Astrocyte (in vitro differentiated cells and primary cell): Measurements from ENCODE around the gene NINL. TPM values are rescaled to one million over a fixed set of nuclear protein-coding genes. Genes with fewer than 3 reads are reported as not detected.

Experiments
- DNase-seq: peaks from one replicate; pipeline ENCODE4 v3.0.0-alpha.2; 2010; ENCODE audit warnings: low read depth
- FAIRE-seq: peaks from 2 replicates; lab custom pipeline; 2011; peaks lifted over from hg19 to GRCh38; lab: Jason Lieb, UNC
- H2AFZ ChIP-seq: 2 replicates; pipeline ENCODE4 v1.6.0; 2012; ENCODE audit warnings: low read depth, low read length, inconsistent platforms
- H3K27ac ChIP-seq: 2 replicates; pipeline ENCODE4 v1.5.1; 2011; ENCODE audit warnings: low read depth, low read length, inconsistent platforms
- H3K27me3 ChIP-seq: 2 replicates; pipeline ENCODE4 v1.6.0; 2011; ENCODE audit warnings: low read length, inconsistent platforms; ENCODE audit not compliant: insufficient read depth
- H3K36me3 ChIP-seq: 2 replicates; pipeline ENCODE4 v1.5.1; 2011; ENCODE audit warnings: low read length, inconsistent platforms; ENCODE audit not compliant: insufficient read depth
- H3K4me1 ChIP-seq: 2 replicates; pipeline ENCODE4 v1.5.1; 2011; ENCODE audit warnings: low read length, inconsistent platforms; ENCODE audit not compliant: insufficient read depth
- H3K4me2 ChIP-seq: 2 replicates; pipeline ENCODE4 v1.6.0; 2012; ENCODE audit warnings: low read length, inconsistent platforms
- H3K4me3 ChIP-seq: 2 replicates; pipeline ENCODE4 v1.5.1; 2011; ENCODE audit warnings: low read depth, mild to moderate bottlenecking, low read length, inconsistent platforms; ENCODE audit not compliant: insufficient read depth
- H3K79me2 ChIP-seq: 2 replicates; pipeline ENCODE4 v1.6.0; 2012; ENCODE audit warnings: mild to moderate bottlenecking, low read length, inconsistent platforms; ENCODE audit not compliant: insufficient read depth
- H3K9ac ChIP-seq: 2 replicates; pipeline ENCODE4 v1.6.0; 2012; ENCODE audit warnings: mild to moderate bottlenecking, low read length, inconsistent platforms
- H3K9me3 ChIP-seq: 2 replicates; pipeline ENCODE4 v1.5.1; 2012; ENCODE audit warnings: low read depth, mild to moderate bottlenecking, low read length, inconsistent platforms; ENCODE audit not compliant: insufficient read depth
- H4K20me1 ChIP-seq: 2 replicates; pipeline ENCODE4 v1.6.0; 2012; ENCODE audit warnings: low read length, inconsistent platforms; ENCODE audit not compliant: insufficient read depth
- H3K27ac Mint-ChIP-seq: one replicate; pipeline ENCODE4 v1.8.0; 2021; ENCODE audit warnings: mild to moderate bottlenecking, mixed read lengths; ENCODE audit not compliant: unreplicated experiment
- H3K27me3 Mint-ChIP-seq: one replicate; pipeline ENCODE4 v1.8.0; 2021; ENCODE audit warnings: low read depth, mixed read lengths; ENCODE audit not compliant: unreplicated experiment
- H3K36me3 Mint-ChIP-seq: one replicate; pipeline ENCODE4 v1.8.0; 2021; ENCODE audit warnings: low read depth, mixed read lengths; ENCODE audit not compliant: unreplicated experiment
- H3K4me1 Mint-ChIP-seq: one replicate; pipeline ENCODE4 v1.8.0; 2021; ENCODE audit warnings: low read depth, mixed read lengths; ENCODE audit not compliant: unreplicated experiment
- H3K4me3 Mint-ChIP-seq: one replicate; pipeline ENCODE4 v1.8.0; 2021; ENCODE audit warnings: mild to moderate bottlenecking, moderate library complexity, mixed read lengths; ENCODE audit not compliant: unreplicated experiment
- H3K9me3 Mint-ChIP-seq: one replicate; pipeline ENCODE4 v1.8.0; 2021; ENCODE audit warnings: mild to moderate bottlenecking, mixed read lengths; ENCODE audit not compliant: unreplicated experiment
- CTCF ChIP-seq: IDR thresholded peaks from 2 replicates; pipeline ENCODE4 v1.5.1; 2011; ENCODE audit warnings: low read depth, mild to moderate bottlenecking, inconsistent platforms, low read length, moderate library complexity; ENCODE audit not compliant: insufficient read depth
- EZH2 ChIP-seq: IDR thresholded peaks from 2 replicates; pipeline ENCODE4 v1.6.1; 2012; ENCODE audit warnings: mild to moderate bottlenecking, low read length, inconsistent platforms; ENCODE audit not compliant: insufficient read depth
- total RNA-seq: library from RNA; stranded (reverse); gene quantifications from 2 replicates; pipeline ENCODE4 v1.2.1, GENCODE V29; 2021

The NINL gene
- total RNA-seq, 1 donor from 2014 or later: 10.2 TPM

GRCh38 chr20:25489221-25489871 lies 96.0 kb downstream of the NINL start:
- Histone ChIP-seq H3K27ac (no peak overlapping the region), H3K9ac (no peak overlapping the region), H3K27me3 (no peaks in the 10 kb centered on the region), H3K79me2 (no peaks in the 10 kb centered on the region), H3K4me2 (no peak overlapping the region), H4K20me1 (peaks cover 16% of the 10 kb centered on the region), H3K4me1 (peaks cover 9% of the 10 kb centered on the region), H3K36me3 (no peaks in the 10 kb centered on the region), H3K9me3 (no peaks in the 10 kb centered on the region), H3K4me3 (no peak overlapping the region), H2AFZ (no peak overlapping the region)
- H3K9me3 Mint-ChIP-seq: no peaks in the 10 kb centered on the region
- TF ChIP-seq EZH2: no peak
- TF ChIP-seq CTCF: no peak
- peaks cover 4% of the 10 kb centered on the region for H3K36me3 Mint-ChIP-seq
- FAIRE-seq: no peak
- no peaks in the 10 kb centered on the region for H3K27me3 Mint-ChIP-seq
- H3K4me1 Mint-ChIP-seq: peaks cover 4% of the 10 kb centered on the region
- no peak overlapping the region for H3K27ac Mint-ChIP-seq
- H3K4me3 Mint-ChIP-seq: no peak overlapping the region
- no peak for DNase-seq

- Histone ChIP-seq H3K27ac (no peak overlapping the region), H2AFZ (no peak overlapping the region), H3K79me2 (no peaks in the 10 kb centered on the region), H3K4me1 (peaks cover 9% of the 10 kb centered on the region), H3K4me2 (no peak overlapping the region), H3K9me3 (no peaks in the 10 kb centered on the region), H3K9ac (no peak overlapping the region), H3K36me3 (no peaks in the 10 kb centered on the region), H3K4me3 (no peak overlapping the region), H3K27me3 (no peaks in the 10 kb centered on the region), H4K20me1 (peaks cover 15% of the 10 kb centered on the region)
- Mint-ChIP-seq H3K27me3 (no peaks in the 10 kb centered on the region), H3K36me3 (peaks cover 4% of the 10 kb centered on the region), H3K4me1 (peaks cover 4% of the 10 kb centered on the region), H3K27ac (no peak overlapping the region), H3K4me3 (no peak overlapping the region), H3K9me3 (no peaks in the 10 kb centered on the region)
- TF ChIP-seq CTCF (no peak), EZH2 (no peak)
- FAIRE-seq: no peak
- DNase-seq: no peak
Measured at GRCh38 chr20:25487975-25488374, 97.4 kb downstream of the NINL start.

GRCh38 chr20:25487306-25487705 lies 98.0 kb downstream of the NINL start:
- Mint-ChIP-seq H3K27ac (no peak overlapping the region), H3K4me3 (no peak overlapping the region), H3K27me3 (no peaks in the 10 kb centered on the region), H3K36me3 (peaks cover 4% of the 10 kb centered on the region), H3K4me1 (peaks cover 4% of the 10 kb centered on the region), H3K9me3 (no peaks in the 10 kb centered on the region)
- H3K27ac ChIP-seq: no peak overlapping the region
- H2AFZ ChIP-seq: no peak overlapping the region
- H3K79me2 ChIP-seq: no peaks in the 10 kb centered on the region
- TF ChIP-seq CTCF (no peak), EZH2 (no peak)
- no peaks in the 10 kb centered on the region for H3K9me3 ChIP-seq
- no peaks in the 10 kb centered on the region for H3K36me3 ChIP-seq
- peaks cover 15% of the 10 kb centered on the region for H4K20me1 ChIP-seq
- H3K4me2 ChIP-seq: no peak overlapping the region
- no peak for FAIRE-seq
- no peak overlapping the region for H3K9ac ChIP-seq
- peaks cover 9% of the 10 kb centered on the region for H3K4me1 ChIP-seq
- H3K27me3 ChIP-seq: no peaks in the 10 kb centered on the region
- no peak overlapping the region for H3K4me3 ChIP-seq
- no peak for DNase-seq
